MM.1S (cell line): ENCODE data around the gene SEM1.

Source experiments
- EZH2 ChIP-seq: fragments of 300-600 bp; sonication (generic); optimal IDR thresholded peaks from 2 replicates; pipeline ENCODE3; 2017; ENCODE audit warnings: low read depth, mild to moderate bottlenecking, antibody characterized with exemption, low read length, mixed read lengths
- EZH2phosphoT487 ChIP-seq: fragments of 300-600 bp; sonication (generic); IDR thresholded peaks from 2 replicates; pipeline ENCODE4 v1.6.1; 2018; ENCODE audit warnings: antibody characterized with exemption, low read length
- TF ChIP-seq, protein P1 (sequence below): fragments of 300-600 bp; sonication (generic); IDR thresholded peaks from 2 replicates; pipeline ENCODE4 v1.5.1; 2016; ENCODE audit warnings: antibody characterized with exemption, low read length, mixed read lengths

DNA sequence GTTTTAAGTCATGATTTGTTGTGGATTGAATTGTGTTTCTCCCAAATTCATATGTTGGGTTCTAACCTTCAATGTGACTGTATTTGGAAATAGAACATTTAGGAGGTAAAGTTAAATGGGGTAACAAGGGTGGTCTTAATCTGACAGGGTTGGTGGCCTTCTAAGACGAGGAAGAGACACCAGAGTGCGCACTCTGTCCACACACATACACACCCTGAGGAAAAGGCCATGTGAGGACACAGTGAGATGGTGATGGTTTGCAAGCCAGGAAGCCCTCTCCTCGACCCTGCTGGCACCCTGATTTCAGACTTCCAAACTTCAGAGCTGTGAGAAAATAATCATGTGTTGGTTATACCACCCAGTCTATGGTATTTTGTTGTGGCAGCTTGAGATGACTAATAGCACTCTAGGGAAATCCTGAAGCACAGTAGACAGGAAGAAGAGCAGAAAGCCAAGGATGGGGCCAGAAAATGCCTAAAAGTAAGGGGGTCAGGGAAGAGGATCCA is 28.0 kb upstream of the SEM1 start:
- TF ChIP-seq, protein P1, sequence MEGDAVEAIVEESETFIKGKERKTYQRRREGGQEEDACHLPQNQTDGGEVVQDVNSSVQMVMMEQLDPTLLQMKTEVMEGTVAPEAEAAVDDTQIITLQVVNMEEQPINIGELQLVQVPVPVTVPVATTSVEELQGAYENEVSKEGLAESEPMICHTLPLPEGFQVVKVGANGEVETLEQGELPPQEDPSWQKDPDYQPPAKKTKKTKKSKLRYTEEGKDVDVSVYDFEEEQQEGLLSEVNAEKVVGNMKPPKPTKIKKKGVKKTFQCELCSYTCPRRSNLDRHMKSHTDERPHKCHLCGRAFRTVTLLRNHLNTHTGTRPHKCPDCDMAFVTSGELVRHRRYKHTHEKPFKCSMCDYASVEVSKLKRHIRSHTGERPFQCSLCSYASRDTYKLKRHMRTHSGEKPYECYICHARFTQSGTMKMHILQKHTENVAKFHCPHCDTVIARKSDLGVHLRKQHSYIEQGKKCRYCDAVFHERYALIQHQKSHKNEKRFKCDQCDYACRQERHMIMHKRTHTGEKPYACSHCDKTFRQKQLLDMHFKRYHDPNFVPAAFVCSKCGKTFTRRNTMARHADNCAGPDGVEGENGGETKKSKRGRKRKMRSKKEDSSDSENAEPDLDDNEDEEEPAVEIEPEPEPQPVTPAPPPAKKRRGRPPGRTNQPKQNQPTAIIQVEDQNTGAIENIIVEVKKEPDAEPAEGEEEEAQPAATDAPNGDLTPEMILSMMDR = no peak
- no peak for TF ChIP-seq EZH2
- no peak for TF ChIP-seq EZH2phosphoT487
